Activated B cell treated with CpG ODN at 0.5 μM for 24 hours (primary cell): Measurements from ENCODE around the gene ESR2. TPM values are rescaled to one million over a fixed set of nuclear protein-coding genes. Genes with fewer than 3 reads are reported as not detected.

Experiments
- ATAC-seq: fragments of 200-7000 bp; cut with Tn5 transposase; one replicate; pipeline ENCODE4 v1.10.0; 2021; ENCODE audit warnings: low read depth, mild to moderate bottlenecking, moderate library complexity
- CTCF ChIA-PET: fragments of 350-600 bp; sonication (Branson Sonifier 250); formaldehyde crosslinking; loops from one replicate; lab custom pipeline; 2021; ENCODE audit warnings: antibody characterized with exemption; lab: Charles Lee
- POLR2A ChIA-PET: fragments of 350-600 bp; sonication (Branson Sonifier 250); formaldehyde crosslinking; loops from one replicate; lab custom pipeline; 2021; ENCODE audit warnings: antibody characterized with exemption; lab: Charles Lee
- DNase-seq: peaks from one replicate; pipeline ENCODE4 v3.0.0; 2022
- H3K27ac Mint-ChIP-seq: one replicate; pipeline ENCODE4 v1.8.0; 2020; ENCODE audit warnings: mixed read lengths
- H3K27me3 Mint-ChIP-seq: one replicate; pipeline ENCODE4 v1.8.0; 2021; ENCODE audit warnings: mixed read lengths
- H3K36me3 Mint-ChIP-seq: one replicate; pipeline ENCODE4 v1.8.0; 2021; ENCODE audit warnings: low read depth, mixed read lengths
- H3K4me1 Mint-ChIP-seq: one replicate; pipeline ENCODE4 v1.8.0; 2021; ENCODE audit warnings: mixed read lengths
- H3K4me3 Mint-ChIP-seq: one replicate; pipeline ENCODE4 v1.8.0; 2020; ENCODE audit warnings: mild to moderate bottlenecking, mixed read lengths
- H3K9me3 Mint-ChIP-seq: one replicate; pipeline ENCODE4 v1.8.0; 2020; ENCODE audit warnings: mixed read lengths
- intact Hi-C: fragments of 100-400 bp; cut with micrococcal nuclease; formaldehyde crosslinking; loops from one replicate; pipeline ENCODE4 v1.15.1; 2024
- total RNA-seq: library from RNA; stranded (reverse); gene quantifications from 2 replicates; pipeline ENCODE4 v1.2.3, GENCODE V29; 2022
- TF ChIP-seq, protein P1 (sequence below): fragments of 200-600 bp; IDR thresholded peaks from one replicate; pipeline ENCODE4 v1.8.0; 2022; ENCODE audit warnings: antibody characterized with exemption, mild to moderate bottlenecking

ESR2 gene
- total RNA-seq, 1 donor from 2014 or later = 23.2 TPM

DNA sequence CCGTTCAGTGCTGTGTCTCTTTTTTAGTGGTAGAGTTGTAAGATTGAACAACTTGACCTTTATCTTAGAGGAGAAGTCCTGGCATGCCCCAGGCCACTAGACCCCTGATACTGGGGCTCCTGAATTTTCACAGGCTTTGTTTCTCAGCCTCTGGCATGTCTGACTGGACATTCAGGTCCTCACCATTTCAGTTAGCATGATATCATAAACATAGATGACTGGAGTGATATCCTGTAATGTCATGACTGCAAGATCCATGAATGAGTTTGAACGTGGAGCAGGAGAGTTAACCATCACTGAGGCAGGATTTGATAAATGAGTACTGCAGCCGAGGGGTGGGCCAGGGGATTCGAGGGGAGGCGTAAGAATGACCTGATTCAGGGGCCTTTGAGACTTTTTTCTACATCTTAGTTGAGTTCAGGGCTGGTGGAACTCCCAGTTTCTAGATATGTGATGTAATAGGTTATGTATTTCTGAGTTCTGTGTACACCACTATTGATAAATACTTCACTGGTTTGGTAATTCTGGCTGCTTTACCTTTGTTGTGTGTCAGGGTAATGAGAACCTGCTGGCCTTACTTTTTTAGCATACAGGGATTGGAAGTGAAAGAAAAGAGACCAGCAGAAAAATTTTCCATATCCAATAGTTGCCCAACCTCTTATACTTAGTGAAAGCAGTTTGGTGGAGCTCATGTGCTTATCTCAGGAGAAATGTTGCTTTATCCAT is 224.4 kb downstream of the ESR2 start:
- Mint-ChIP-seq H3K27me3 (no peaks in the 10 kb centered on the region), H3K9me3 (no peaks in the 10 kb centered on the region), H3K27ac (no peak overlapping the region), H3K4me1 (no peaks in the 10 kb centered on the region), H3K4me3 (no peak overlapping the region), H3K36me3 (peaks cover 32% of the 10 kb centered on the region)
- CTCF ChIA-PET = no interaction called here
- DNase-seq = no peak
- intact Hi-C loops = no loop called here
- TF ChIP-seq, protein P1, sequence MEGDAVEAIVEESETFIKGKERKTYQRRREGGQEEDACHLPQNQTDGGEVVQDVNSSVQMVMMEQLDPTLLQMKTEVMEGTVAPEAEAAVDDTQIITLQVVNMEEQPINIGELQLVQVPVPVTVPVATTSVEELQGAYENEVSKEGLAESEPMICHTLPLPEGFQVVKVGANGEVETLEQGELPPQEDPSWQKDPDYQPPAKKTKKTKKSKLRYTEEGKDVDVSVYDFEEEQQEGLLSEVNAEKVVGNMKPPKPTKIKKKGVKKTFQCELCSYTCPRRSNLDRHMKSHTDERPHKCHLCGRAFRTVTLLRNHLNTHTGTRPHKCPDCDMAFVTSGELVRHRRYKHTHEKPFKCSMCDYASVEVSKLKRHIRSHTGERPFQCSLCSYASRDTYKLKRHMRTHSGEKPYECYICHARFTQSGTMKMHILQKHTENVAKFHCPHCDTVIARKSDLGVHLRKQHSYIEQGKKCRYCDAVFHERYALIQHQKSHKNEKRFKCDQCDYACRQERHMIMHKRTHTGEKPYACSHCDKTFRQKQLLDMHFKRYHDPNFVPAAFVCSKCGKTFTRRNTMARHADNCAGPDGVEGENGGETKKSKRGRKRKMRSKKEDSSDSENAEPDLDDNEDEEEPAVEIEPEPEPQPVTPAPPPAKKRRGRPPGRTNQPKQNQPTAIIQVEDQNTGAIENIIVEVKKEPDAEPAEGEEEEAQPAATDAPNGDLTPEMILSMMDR = no peak
- no peak for ATAC-seq
- POLR2A ChIA-PET = no interaction called here

DNA sequence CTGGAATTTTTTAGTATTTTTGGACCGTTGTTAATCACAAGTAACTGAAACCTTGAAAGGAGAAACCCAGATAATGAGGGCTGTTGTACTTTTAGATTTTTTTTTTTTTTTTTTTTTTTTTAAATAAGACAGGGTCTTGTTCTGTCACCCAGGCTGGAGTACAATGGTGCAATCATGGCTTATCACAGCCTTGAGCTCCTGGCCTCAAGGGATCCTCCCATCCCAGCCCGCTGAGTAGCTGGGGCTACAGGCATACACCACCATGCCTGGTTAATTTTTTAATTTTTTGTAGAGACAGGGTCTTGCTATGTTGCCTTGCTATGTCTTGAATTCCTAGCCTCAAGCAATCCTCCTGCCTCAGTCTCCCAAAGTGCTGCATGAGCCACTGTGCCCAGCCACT is 229.7 kb downstream of the ESR2 start:
- intact Hi-C loops = no loop called here
- no peak for DNase-seq
- H3K9me3 Mint-ChIP-seq = no peaks in the 10 kb centered on the region
- no peaks in the 10 kb centered on the region for H3K27me3 Mint-ChIP-seq
- H3K27ac Mint-ChIP-seq = no peak overlapping the region
- H3K36me3 Mint-ChIP-seq = peaks cover 14% of the 10 kb centered on the region
- TF ChIP-seq, protein P1 = no peak
- no peak for ATAC-seq
- no peak overlapping the region for H3K4me3 Mint-ChIP-seq
- H3K4me1 Mint-ChIP-seq = no peaks in the 10 kb centered on the region
- POLR2A ChIA-PET = no interaction called here
- CTCF ChIA-PET = no interaction called here

GRCh38 chr14:64062381-64063115 is 231.6 kb downstream of the ESR2 start:
- CTCF ChIA-PET = no interaction called here
- Mint-ChIP-seq H3K27ac (no peak overlapping the region), H3K4me1 (no peaks in the 10 kb centered on the region), H3K36me3 (peaks cover 14% of the 10 kb centered on the region), H3K9me3 (no peaks in the 10 kb centered on the region), H3K4me3 (no peak overlapping the region), H3K27me3 (no peaks in the 10 kb centered on the region)
- intact Hi-C loops = no loop called here
- TF ChIP-seq, protein P1 = no peak
- ATAC-seq (no peak), DNase-seq (no peak)
- POLR2A ChIA-PET = no interaction called here

- ChIA-PET POLR2A (no interaction called here), CTCF (no interaction called here)
- H3K4me1 Mint-ChIP-seq = no peaks in the 10 kb centered on the region
- no peaks in the 10 kb centered on the region for H3K9me3 Mint-ChIP-seq
- peaks cover 14% of the 10 kb centered on the region for H3K36me3 Mint-ChIP-seq
- intact Hi-C loops = no loop called here
- TF ChIP-seq, protein P1 = no peak
- H3K4me3 Mint-ChIP-seq = no peak overlapping the region
- H3K27ac Mint-ChIP-seq = no peak overlapping the region
- no peak for ATAC-seq
- no peak for DNase-seq
- no peaks in the 10 kb centered on the region for H3K27me3 Mint-ChIP-seq
Observed at GRCh38 chr14:64061706-64062105, 232.5 kb downstream of the ESR2 start.

- ATAC-seq = no peak
- no peak for DNase-seq
- CTCF ChIA-PET = interaction anchor here (1.8 kb wide), 1 partner anchor 234 kb away, joined by 14 read pairs; the partner anchor contains the start of gene ESR2
Observed at GRCh38 chr14:64061115-64061514, 233.1 kb downstream of the ESR2 start.

More at GRCh38 chr14:64061115-64061514, 233.1 kb downstream of the ESR2 start:
- intact Hi-C loops = no loop called here
- peaks cover 14% of the 10 kb centered on the region for H3K36me3 Mint-ChIP-seq
- H3K4me1 Mint-ChIP-seq = no peaks in the 10 kb centered on the region
- H3K27me3 Mint-ChIP-seq = no peaks in the 10 kb centered on the region
- POLR2A ChIA-PET = interaction anchor here (0.6 kb wide), 1 partner anchor 230 kb away, joined by 3 read pairs; no protein-coding TSS in a partner anchor
- TF ChIP-seq, protein P1 = no peak
- no peaks in the 10 kb centered on the region for H3K9me3 Mint-ChIP-seq
- no peak overlapping the region for H3K27ac Mint-ChIP-seq
- H3K4me3 Mint-ChIP-seq = no peak overlapping the region
